RWPE2 (cell line): ENCODE results near the gene CNTN1.

Source experiments
- ATAC-seq: fragments of 200-7000 bp; cut with Tn5 transposase; 3 replicates; pipeline ENCODE4 v1.9.1; 2021; ENCODE audit warnings: low read depth
- DNase-seq: peaks from one replicate; pipeline ENCODE4 v3.0.0-alpha.2; 2020; ENCODE audit warnings: low spot score
- H3K27ac ChIP-seq: fragments of 450-650 bp; 2 replicates; pipeline ENCODE4 v1.5.1; 2017; ENCODE audit warnings: mild to moderate bottlenecking; ENCODE audit not compliant: poor library complexity, severe bottlenecking
- H3K27me3 ChIP-seq: fragments of 250-450 bp; sonication (Bioruptor Pico); 2 replicates; pipeline ENCODE4 v1.5.1; 2021; ENCODE audit warnings: mild to moderate bottlenecking, moderate library complexity; ENCODE audit not compliant: insufficient read depth, poor library complexity, severe bottlenecking
- H3K36me3 ChIP-seq: fragments of 250-450 bp; sonication (Bioruptor Pico); 2 replicates; pipeline ENCODE4 v1.5.1; 2020; ENCODE audit warnings: low read depth, mild to moderate bottlenecking, moderate library complexity
- H3K4me1 ChIP-seq: fragments of 250-450 bp; sonication (Bioruptor Pico); 2 replicates; pipeline ENCODE4 v1.5.1; 2021; ENCODE audit warnings: mild to moderate bottlenecking, moderate library complexity; ENCODE audit not compliant: insufficient read depth, poor library complexity, severe bottlenecking
- H3K4me3 ChIP-seq: fragments of 250-450 bp; sonication (Bioruptor Pico); 2 replicates; pipeline ENCODE4 v1.5.1; 2021; ENCODE audit warnings: mild to moderate bottlenecking, moderate library complexity; ENCODE audit not compliant: severe bottlenecking
- H3K9me3 ChIP-seq: fragments of 250-450 bp; sonication (Bioruptor Pico); 2 replicates; pipeline ENCODE4 v1.5.1; 2021; ENCODE audit warnings: mild to moderate bottlenecking, moderate library complexity; ENCODE audit not compliant: severe bottlenecking
- TF ChIP-seq, protein P1 (sequence below): fragments of 450-650 bp; IDR thresholded peaks from one replicate; pipeline ENCODE4 v1.5.1; 2017; ENCODE audit warnings: mild to moderate bottlenecking, moderate library complexity; ENCODE audit not compliant: poor library complexity, severe bottlenecking

CNTN1 gene

DNA sequence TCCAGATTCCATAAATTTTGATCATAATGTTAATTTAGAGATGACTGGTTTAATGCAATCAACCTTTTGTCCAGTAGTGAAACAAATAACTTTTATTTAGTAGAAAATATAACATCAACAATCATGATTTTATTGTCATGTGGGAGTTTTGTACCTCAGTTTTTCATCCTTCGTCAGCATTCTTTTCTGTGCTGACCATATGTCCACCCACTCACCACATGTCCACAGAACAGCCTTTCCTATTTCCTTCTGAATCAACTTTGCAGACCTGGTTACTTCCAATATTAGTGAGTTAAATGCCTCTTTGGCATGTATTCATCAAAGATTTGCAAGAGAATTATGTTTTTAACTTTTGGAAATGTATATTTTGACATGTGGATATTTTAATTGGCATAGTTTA lies 36.8 kb upstream of the CNTN1 start:
- DNase-seq (no peak), ATAC-seq (no peak)
- H3K4me3 ChIP-seq, result no peak overlapping the region
- H3K36me3 ChIP-seq, result no peaks in the 10 kb centered on the region
- H3K27me3 ChIP-seq, result no peaks in the 10 kb centered on the region
- H3K4me1 ChIP-seq, result no peaks in the 10 kb centered on the region
- TF ChIP-seq, protein P1, sequence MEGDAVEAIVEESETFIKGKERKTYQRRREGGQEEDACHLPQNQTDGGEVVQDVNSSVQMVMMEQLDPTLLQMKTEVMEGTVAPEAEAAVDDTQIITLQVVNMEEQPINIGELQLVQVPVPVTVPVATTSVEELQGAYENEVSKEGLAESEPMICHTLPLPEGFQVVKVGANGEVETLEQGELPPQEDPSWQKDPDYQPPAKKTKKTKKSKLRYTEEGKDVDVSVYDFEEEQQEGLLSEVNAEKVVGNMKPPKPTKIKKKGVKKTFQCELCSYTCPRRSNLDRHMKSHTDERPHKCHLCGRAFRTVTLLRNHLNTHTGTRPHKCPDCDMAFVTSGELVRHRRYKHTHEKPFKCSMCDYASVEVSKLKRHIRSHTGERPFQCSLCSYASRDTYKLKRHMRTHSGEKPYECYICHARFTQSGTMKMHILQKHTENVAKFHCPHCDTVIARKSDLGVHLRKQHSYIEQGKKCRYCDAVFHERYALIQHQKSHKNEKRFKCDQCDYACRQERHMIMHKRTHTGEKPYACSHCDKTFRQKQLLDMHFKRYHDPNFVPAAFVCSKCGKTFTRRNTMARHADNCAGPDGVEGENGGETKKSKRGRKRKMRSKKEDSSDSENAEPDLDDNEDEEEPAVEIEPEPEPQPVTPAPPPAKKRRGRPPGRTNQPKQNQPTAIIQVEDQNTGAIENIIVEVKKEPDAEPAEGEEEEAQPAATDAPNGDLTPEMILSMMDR, result no peak
- no peak overlapping the region for H3K27ac ChIP-seq
- no peaks in the 10 kb centered on the region for H3K9me3 ChIP-seq

DNA sequence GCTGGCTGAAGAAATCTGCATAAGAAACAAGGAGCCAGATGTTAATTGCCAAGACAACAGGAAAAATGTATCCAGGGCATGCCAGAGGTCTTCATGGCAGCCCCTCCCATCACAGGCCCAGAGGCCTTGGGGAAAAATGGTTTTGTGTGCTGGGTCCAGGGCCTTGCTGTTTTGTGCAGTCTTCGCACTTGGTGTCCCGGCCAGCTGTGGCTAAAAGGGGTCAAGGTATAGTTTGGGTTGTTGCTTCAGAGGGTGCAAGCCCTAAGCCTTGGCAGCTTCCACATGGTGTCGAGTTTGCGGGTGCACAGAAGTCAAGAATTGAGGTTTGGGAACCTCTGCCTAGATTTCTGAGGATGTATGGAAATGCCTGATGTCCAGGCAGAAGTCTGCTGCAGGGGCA lies 29.9 kb upstream of the CNTN1 start:
- H3K9me3 ChIP-seq, result no peaks in the 10 kb centered on the region
- H3K4me1 ChIP-seq, result no peaks in the 10 kb centered on the region
- H3K4me3 ChIP-seq, result no peak overlapping the region
- H3K36me3 ChIP-seq, result no peaks in the 10 kb centered on the region
- no peak overlapping the region for H3K27ac ChIP-seq
- H3K27me3 ChIP-seq, result no peaks in the 10 kb centered on the region
- TF ChIP-seq, protein P1, result no peak
- ATAC-seq (no peak), DNase-seq (no peak)

DNA sequence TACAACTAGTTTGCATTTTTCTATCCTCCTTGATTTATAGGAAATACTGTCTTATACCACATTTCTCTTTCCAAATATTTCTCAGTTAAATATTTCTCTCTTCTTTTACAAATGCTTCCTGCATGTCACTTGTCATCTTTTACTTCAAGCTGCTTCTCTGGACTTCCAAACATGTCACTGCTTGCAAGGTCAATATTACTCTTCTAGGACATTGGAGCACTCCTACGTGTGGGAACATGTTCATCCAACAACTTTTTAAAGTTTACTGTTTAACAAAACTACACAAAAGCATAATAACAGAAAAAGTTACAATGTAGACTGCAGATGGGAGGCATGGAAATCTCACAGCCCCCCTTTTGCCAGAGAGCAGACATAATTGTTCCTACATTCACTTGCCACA lies 28.5 kb upstream of the CNTN1 start:
- ATAC-seq (no peak), DNase-seq (no peak)
- Histone ChIP-seq H3K4me3 (no peak overlapping the region), H3K27me3 (no peaks in the 10 kb centered on the region), H3K36me3 (no peaks in the 10 kb centered on the region), H3K27ac (no peak overlapping the region), H3K4me1 (no peaks in the 10 kb centered on the region), H3K9me3 (no peaks in the 10 kb centered on the region)
- TF ChIP-seq, protein P1, result no peak

DNA sequence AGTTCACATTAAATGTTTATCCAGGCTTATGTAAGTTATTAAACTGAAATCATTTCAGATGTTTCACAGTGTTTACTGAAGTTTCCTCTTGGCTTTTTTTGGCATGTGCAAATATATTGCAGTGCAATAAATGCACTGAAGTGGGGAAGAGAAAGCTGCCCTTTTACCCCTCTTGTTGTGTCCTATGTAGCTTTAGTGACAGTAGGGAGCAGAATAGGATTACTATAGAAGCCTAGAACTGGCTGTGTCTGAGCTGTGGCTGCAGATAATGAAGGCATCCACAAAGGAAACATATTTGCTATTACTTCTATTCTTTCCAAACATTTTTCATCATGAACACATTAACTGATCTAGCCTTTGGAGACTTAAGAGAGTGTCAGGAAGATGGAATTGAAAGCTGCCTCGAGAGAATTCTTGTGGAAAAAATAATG lies 24.1 kb upstream of the CNTN1 start:
- Histone ChIP-seq H3K27ac (no peak overlapping the region), H3K4me3 (no peak overlapping the region), H3K9me3 (no peaks in the 10 kb centered on the region), H3K4me1 (no peaks in the 10 kb centered on the region), H3K36me3 (no peaks in the 10 kb centered on the region), H3K27me3 (no peaks in the 10 kb centered on the region)
- ATAC-seq, result no peak
- TF ChIP-seq, protein P1, result no peak
- no peak for DNase-seq

DNA sequence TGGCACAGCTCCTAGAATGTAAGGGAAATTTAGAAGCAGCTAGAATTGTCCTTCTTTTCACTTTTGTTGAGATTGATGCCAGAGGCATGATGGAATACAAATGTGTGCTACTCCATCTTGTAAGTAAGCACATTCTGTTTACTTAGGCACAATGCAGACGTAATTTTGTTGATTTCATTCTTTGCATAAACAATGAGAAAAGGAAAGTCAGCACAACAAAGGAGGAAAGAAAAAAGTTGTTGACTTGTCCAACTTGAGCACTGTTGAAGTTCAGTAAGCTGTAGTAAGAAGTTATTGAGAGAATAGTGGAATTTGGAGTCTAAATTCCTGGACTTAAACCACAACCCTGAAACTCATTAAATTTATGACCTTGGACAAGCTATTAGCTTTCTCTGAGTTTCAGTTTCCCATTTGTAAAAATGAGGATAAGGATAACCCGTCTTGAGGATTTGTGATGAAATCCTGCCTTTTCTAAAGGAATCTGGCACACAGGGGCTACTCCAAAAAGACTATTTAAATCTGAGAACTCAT lies 19.4 kb upstream of the CNTN1 start:
- H3K4me1 ChIP-seq, result no peaks in the 10 kb centered on the region
- H3K9me3 ChIP-seq, result no peaks in the 10 kb centered on the region
- no peaks in the 10 kb centered on the region for H3K36me3 ChIP-seq
- no peak overlapping the region for H3K27ac ChIP-seq
- DNase-seq (no peak), ATAC-seq (no peak)
- H3K4me3 ChIP-seq, result no peak overlapping the region
- H3K27me3 ChIP-seq, result no peaks in the 10 kb centered on the region
- TF ChIP-seq, protein P1, result no peak
